ENCODE measurements around the gene DPP9. TPM values are rescaled to one million over a fixed set of nuclear protein-coding genes. Genes with fewer than 3 reads are reported as not detected.
A peak's percentile ranks its signal among the peaks of the same experiment; 100 is the strongest.

DPP9 gene
- total RNA-seq, 1 donor from 2014 or later: 53.8 TPM

DNA sequence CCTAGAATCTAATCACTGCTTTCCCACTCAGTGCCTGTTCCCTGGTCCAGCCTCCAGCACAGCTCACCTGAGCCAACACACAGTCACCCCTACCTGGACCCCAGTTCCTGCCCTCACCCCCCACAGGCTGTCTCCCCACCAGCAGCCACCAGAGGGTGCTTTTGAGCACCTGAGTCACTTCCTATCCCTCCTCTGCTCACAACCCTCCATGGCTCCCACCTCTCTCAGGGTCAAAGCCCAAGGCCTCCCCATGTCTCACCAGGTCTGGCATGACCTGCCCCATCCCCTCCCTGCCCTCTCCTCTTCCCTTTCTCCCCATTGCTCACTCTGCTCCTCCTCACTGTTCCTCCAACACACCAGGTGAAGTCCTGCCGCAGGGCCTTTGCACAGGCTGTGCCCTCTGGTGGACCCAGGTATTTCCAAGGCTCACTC, 7.1 kb upstream of the DPP9 start:
- Histone ChIP-seq H3K27ac (no peak overlapping the region), H3K4me1 (no peaks in the 10 kb centered on the region), H3K9me3 (no peaks in the 10 kb centered on the region), H3K27me3 (no peaks in the 10 kb centered on the region), H3K4me3 (no peak overlapping the region), H3K36me3 (no peaks in the 10 kb centered on the region)
- intact Hi-C loops (cut with DNase I): no loop called here
- TF ChIP-seq CTCF (IDR thresholded peaks at IDR 0.05): peak in 2 of 3 experiments; percentile 29 to 39
- no peak for TF ChIP-seq POLR2A (IDR thresholded peaks at IDR 0.05)
- DNase-seq (ENCODE audit: extremely low spot score in 2 of 2): no peak

DNA sequence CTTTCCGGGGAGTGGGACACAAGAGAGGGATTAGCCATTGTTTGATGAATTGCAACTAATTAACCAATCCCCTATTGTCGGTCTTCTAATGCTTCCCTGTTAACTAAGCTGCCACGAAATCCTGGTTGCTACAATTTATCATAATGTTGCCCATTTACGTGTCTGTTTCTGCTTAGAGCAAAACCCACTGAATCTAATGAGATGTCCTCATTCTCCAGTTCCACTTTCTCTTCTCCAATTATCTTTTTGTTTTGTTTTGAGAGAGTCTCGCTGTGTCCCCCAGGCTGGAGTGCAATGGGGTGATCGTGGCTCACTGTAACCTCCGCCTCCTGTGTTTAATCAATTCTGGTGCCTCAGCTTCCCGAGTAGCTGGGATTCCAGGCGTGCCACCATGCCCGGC, 5.2 kb upstream of the DPP9 start:
- intact Hi-C loops (cut with DNase I): no loop called here
- Histone ChIP-seq H3K36me3 (no peaks in the 10 kb centered on the region), H3K4me3 (no peak overlapping the region), H3K9me3 (no peaks in the 10 kb centered on the region), H3K4me1 (no peaks in the 10 kb centered on the region), H3K27ac (no peak overlapping the region), H3K27me3 (no peaks in the 10 kb centered on the region)
- no peak for TF ChIP-seq POLR2A (IDR thresholded peaks at IDR 0.05)
- TF ChIP-seq POLR2AphosphoS5 (IDR thresholded peaks at IDR 0.05; ENCODE audit: insufficient read depth in 1 of 2, low read depth in 1 of 2): no peak
- no peak for TF ChIP-seq CTCF (IDR thresholded peaks at IDR 0.05)
- no peak for DNase-seq (ENCODE audit: extremely low spot score in 2 of 2)

DNA sequence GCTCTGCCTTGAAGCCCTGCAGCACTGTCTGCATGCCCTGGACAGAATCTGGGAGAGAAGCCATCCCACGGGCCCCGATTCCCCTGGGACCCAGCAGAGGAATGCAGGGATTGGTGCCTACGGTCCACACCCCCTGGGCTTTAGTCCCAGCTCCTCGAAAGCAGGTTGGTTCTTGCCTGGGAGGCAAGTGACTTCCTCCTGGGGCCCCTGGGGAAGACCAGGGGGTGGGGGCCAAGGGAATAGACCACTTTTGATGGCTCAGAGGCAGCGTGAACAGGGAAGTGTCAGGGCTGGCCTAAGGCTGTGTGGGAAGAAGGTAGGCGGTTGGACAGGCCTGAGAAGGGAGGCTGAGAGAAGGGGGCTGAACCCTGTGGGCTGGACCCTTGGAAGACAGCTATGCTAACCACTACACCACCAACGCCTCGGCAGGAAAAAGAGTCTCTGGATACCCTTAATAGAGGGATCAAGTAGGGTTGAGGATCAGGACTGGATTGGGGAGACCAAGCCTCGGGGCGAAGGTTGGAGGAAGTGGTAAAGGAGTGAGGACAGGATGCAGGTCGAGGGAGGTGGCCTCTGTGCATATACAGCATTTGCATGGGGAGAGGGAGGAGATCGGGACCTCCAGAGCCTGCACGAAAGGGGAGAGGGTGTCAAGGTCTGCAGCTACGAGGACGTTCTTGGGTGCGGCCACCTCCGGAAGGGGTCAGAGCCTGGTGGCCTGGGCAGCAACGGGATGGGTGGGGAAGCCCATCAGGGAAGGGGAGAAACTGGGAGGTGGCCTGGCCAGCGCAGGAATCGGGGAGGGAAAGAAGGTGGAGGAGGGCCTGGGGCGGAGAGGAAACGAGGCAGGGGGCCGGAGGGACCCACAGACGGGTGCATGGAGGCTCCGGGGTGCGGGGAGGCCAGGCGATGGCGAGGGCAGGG, 709 bp downstream of the DPP9 start:
- Histone ChIP-seq H3K4me3 (peak overlapping the region; percentile 82 to 90), H3K4me1 (peaks cover 26% of the 10 kb centered on the region), H3K9me3 (no peaks in the 10 kb centered on the region), H3K36me3 (peaks cover 0 to 22% of the 10 kb centered on the region in 2 donors), H3K27ac (peak overlapping the region; percentile 96), H3K27me3 (no peaks in the 10 kb centered on the region)
- intact Hi-C loops (cut with DNase I): no loop called here
- TF ChIP-seq POLR2AphosphoS5 (IDR thresholded peaks at IDR 0.05; ENCODE audit: insufficient read depth in 1 of 2, low read depth in 1 of 2): peak in 1 of 2 donors; percentile 16
- no peak for TF ChIP-seq POLR2A (IDR thresholded peaks at IDR 0.05)
- no peak for DNase-seq (ENCODE audit: extremely low spot score in 2 of 2)

- peaks cover 26% of the 10 kb centered on the region for H3K4me1 ChIP-seq
- H3K36me3 ChIP-seq: peaks cover 0 to 32% of the 10 kb centered on the region in 2 donors
- no peaks in the 10 kb centered on the region for H3K27me3 ChIP-seq
- no peak for TF ChIP-seq CTCF (IDR thresholded peaks at IDR 0.05)
- TF ChIP-seq POLR2AphosphoS5 (IDR thresholded peaks at IDR 0.05; ENCODE audit: insufficient read depth in 1 of 2, low read depth in 1 of 2): no peak
- no peak for TF ChIP-seq POLR2A (IDR thresholded peaks at IDR 0.05)
- DNase-seq (ENCODE audit: extremely low spot score in 2 of 2): no peak
- no peak overlapping the region for H3K4me3 ChIP-seq
- intact Hi-C loops (cut with DNase I): no loop called here
- no peaks in the 10 kb centered on the region for H3K9me3 ChIP-seq
- H3K27ac ChIP-seq: no peak overlapping the region
These were observed 2.4 kb downstream of the DPP9 start for GRCh38 chr19:4721196-4721595.

GRCh38 chr19:4720037-4720700, 3.5 kb downstream of the DPP9 start:
- Histone ChIP-seq H3K36me3 (peaks cover 0 to 34% of the 10 kb centered on the region in 2 donors), H3K9me3 (no peaks in the 10 kb centered on the region), H3K27ac (no peak overlapping the region), H3K27me3 (no peaks in the 10 kb centered on the region), H3K4me3 (no peak overlapping the region), H3K4me1 (peaks cover 30% of the 10 kb centered on the region)
- intact Hi-C loops (cut with DNase I): no loop called here
- TF ChIP-seq POLR2AphosphoS5 (IDR thresholded peaks at IDR 0.05; ENCODE audit: insufficient read depth in 1 of 2, low read depth in 1 of 2) (no peak), POLR2A (IDR thresholded peaks at IDR 0.05) (no peak), CTCF (IDR thresholded peaks at IDR 0.05) (no peak)
- DNase-seq (ENCODE audit: extremely low spot score in 2 of 2): no peak
